ENCODE measurements around the gene PIAS1. TPM values are rescaled to one million over a fixed set of nuclear protein-coding genes. Genes with fewer than 3 reads are reported as not detected.
"Not testable (repeated sequence)": the region's sequence is repeated elsewhere in the genome, so short reads cannot be mapped to it uniquely, and the experiment has no call there.

PIAS1 gene
- total RNA-seq, 1 donor from 2014 or later, result 71.6 TPM

DNA sequence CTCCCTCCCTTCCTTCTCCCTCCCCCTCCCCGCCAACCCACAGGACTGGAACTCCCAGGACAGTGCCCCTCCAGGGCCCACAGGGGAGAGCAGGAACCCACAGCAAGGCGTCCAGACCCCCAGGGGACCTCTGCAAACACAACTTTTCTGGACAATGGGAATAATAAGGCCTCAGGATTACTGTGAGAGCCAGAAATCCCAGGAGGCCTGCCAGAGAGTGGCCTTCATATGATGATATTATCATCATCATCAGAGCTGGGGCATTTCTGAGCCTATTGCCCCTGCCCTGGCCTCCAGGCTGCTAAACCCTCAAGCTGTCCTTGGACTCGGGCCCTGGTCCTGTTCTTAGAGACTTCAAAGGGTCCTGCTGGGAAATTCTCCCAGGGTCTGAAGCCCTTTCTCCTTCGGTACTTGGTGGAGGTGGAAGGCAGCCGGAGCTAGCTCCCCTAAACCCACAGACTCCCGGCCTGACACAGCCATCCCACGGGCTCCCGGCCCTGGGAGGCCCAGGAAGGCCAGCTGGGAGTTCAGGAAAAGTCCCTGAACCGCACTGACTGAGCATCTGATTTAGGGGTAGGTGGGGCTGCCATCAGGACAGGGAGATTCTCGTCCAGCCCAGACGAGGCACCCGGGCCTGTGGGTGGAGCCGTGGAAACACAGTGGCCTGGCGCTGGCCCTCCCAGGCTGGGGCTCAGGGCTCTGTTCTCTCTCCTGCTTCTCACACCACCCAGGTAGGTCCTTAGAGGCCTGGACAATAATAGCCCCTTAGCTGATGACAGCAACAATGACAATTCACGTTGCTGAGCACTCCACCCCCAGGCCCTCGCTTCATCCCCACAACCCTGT, 146.1 kb downstream of the PIAS1 start:
- Mint-ChIP-seq H3K27me3 (no peaks in the 10 kb centered on the region), H3K4me3 (ENCODE audit: low read depth) (no peak overlapping the region), H3K9me3 (ENCODE audit: low read depth) (no peaks in the 10 kb centered on the region), H3K4me1 (ENCODE audit: low read depth) (peaks cover 10% of the 10 kb centered on the region), H3K36me3 (ENCODE audit: insufficient read depth) (peaks cover 2% of the 10 kb centered on the region), H3K27ac (no peak overlapping the region)
- DNase-seq (ENCODE audit: low spot score, unreplicated experiment), result no peak
- TF ChIP-seq, protein P1, sequence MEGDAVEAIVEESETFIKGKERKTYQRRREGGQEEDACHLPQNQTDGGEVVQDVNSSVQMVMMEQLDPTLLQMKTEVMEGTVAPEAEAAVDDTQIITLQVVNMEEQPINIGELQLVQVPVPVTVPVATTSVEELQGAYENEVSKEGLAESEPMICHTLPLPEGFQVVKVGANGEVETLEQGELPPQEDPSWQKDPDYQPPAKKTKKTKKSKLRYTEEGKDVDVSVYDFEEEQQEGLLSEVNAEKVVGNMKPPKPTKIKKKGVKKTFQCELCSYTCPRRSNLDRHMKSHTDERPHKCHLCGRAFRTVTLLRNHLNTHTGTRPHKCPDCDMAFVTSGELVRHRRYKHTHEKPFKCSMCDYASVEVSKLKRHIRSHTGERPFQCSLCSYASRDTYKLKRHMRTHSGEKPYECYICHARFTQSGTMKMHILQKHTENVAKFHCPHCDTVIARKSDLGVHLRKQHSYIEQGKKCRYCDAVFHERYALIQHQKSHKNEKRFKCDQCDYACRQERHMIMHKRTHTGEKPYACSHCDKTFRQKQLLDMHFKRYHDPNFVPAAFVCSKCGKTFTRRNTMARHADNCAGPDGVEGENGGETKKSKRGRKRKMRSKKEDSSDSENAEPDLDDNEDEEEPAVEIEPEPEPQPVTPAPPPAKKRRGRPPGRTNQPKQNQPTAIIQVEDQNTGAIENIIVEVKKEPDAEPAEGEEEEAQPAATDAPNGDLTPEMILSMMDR (IDR thresholded peaks at IDR 0.05; ENCODE audit: unreplicated experiment), result no peak

DNA sequence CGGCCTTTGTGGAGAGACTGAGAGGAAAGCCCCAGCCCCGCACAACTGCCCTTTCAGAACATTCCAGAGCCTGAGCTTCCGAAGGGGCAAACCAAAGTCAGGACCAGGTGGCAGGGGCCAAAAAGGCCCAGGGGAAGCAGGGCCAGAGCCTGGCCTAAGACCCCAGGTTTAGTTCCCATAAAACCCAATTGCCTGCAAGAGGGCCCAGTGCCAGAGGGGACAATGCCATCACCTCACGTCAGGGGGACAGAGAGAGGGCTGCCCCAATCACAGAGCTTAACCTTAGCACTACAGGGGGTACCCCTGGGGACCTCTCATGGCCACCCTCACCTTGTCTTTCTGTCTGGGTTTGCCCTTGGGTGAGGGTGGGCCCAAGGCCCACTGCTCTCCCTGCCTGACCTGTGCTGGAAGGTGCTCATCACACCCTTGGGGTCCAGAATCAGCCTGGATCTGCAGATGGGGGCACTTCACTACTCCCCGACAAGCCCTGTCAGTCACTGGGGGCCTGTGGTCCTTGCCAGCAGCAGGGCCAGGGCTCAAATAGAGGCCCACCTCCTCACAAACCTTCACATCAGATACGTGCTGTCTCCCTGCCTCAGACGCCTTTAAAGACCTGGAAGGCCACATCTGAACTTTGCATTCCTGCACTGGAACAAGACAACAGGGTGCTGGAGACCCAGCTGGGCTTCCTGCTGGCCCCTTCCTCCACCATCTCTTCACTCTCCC, 147.2 kb downstream of the PIAS1 start:
- Mint-ChIP-seq H3K4me3 (ENCODE audit: low read depth) (no peak overlapping the region), H3K4me1 (ENCODE audit: low read depth) (peaks cover 19% of the 10 kb centered on the region), H3K27me3 (no peaks in the 10 kb centered on the region), H3K9me3 (ENCODE audit: low read depth) (no peaks in the 10 kb centered on the region), H3K27ac (no peak overlapping the region), H3K36me3 (ENCODE audit: insufficient read depth) (peaks cover 2% of the 10 kb centered on the region)
- TF ChIP-seq, protein P1 (IDR thresholded peaks at IDR 0.05; ENCODE audit: unreplicated experiment), result no peak
- DNase-seq (ENCODE audit: low spot score, unreplicated experiment), result no peak

DNA sequence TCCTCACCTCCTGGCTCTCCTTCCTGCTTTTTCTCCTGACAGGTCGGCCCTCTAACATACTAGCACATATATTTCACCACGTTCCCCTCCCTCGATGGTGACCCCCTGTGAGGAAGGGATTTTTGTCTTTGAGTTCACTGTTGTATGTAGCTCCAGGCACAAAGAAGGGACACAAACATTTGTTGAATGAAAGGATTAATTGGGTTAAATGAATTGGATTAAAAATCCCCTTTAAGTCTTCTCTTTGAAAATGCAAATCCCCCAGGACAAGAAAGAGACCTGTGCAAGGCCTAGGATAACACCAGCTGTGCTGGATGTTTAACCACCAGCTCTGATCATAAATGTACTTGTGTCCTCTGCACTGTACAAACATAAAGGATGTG, 147.8 kb downstream of the PIAS1 start:
- TF ChIP-seq, protein P1 (IDR thresholded peaks at IDR 0.05; ENCODE audit: unreplicated experiment), result no peak
- Mint-ChIP-seq H3K9me3 (ENCODE audit: low read depth) (no peaks in the 10 kb centered on the region), H3K27ac (no peak overlapping the region), H3K4me1 (ENCODE audit: low read depth) (peaks cover 21% of the 10 kb centered on the region), H3K36me3 (ENCODE audit: insufficient read depth) (peaks cover 2% of the 10 kb centered on the region), H3K4me3 (ENCODE audit: low read depth) (no peak overlapping the region), H3K27me3 (no peaks in the 10 kb centered on the region)
- no peak for DNase-seq (ENCODE audit: low spot score, unreplicated experiment)

DNA sequence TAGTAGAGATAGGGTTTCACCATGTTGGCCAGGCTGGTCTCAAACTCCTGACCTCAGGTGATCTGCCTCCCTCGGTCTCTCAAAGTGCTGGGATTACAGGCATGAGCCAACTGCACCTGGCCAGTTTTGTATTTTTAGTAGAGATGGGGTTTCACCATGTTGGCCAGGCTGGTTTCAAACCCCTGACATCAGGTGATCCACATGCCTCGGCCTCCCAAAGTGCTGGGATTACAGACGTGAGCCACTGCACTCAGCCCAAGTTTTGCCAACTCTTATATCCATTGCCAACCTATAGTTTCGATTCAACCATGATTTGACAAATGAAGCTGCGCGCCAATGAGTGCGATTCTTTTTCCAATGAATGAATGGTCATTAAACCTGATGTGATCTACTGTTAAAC, 148.9 kb downstream of the PIAS1 start:
- H3K4me1 Mint-ChIP-seq (ENCODE audit: low read depth), result peaks cover 21% of the 10 kb centered on the region
- DNase-seq (ENCODE audit: low spot score, unreplicated experiment); H3K4me3 Mint-ChIP-seq (ENCODE audit: low read depth); H3K27ac Mint-ChIP-seq; H3K27me3 Mint-ChIP-seq; H3K36me3 Mint-ChIP-seq (ENCODE audit: insufficient read depth); H3K9me3 Mint-ChIP-seq (ENCODE audit: low read depth): not testable (repeated sequence)

DNA sequence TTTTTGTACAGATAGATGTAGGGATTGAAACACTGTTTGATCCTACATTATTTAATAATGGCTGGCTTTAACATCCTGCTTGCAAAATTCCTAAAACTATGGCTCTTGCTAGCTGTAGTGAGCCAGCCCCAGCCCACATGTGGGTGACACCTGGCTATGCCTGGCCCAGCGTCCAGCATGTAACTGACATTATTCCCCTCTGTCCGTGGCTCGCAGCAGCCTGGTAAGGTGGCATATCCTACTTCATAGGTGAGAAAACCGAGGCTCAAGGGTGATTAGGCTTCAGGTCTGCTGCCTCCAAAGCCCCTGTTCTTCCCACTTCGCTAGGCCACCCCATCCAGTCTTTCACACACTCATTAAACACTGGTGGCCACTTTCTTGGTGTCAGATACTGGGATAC, 149.4 kb downstream of the PIAS1 start:
- TF ChIP-seq, protein P1 (IDR thresholded peaks at IDR 0.05; ENCODE audit: unreplicated experiment), result no peak
- Mint-ChIP-seq H3K4me3 (ENCODE audit: low read depth) (no peak overlapping the region), H3K9me3 (ENCODE audit: low read depth) (no peaks in the 10 kb centered on the region), H3K36me3 (ENCODE audit: insufficient read depth) (no peaks in the 10 kb centered on the region), H3K27me3 (no peaks in the 10 kb centered on the region), H3K4me1 (ENCODE audit: low read depth) (peaks cover 21% of the 10 kb centered on the region), H3K27ac (no peak overlapping the region)
- no peak for DNase-seq (ENCODE audit: low spot score, unreplicated experiment)
